ENCODE measurements around the gene PDE7B. TPM values are rescaled to one million over a fixed set of nuclear protein-coding genes. Genes with fewer than 3 reads are reported as not detected.

Gene PDE7B
- total RNA-seq, 4 donors from 2014 or later, result 15.4 to 28.6 (median 18.8) TPM

GRCh38 chr6:135871878-135872277 lies 20.4 kb downstream of the PDE7B start:
- no peaks in the 10 kb centered on the region for H3K36me3 ChIP-seq
- no peaks in the 10 kb centered on the region for H3K9me3 ChIP-seq
- no peaks in the 10 kb centered on the region for H3K27me3 ChIP-seq
- no peak for DNase-seq
- no peak for TF ChIP-seq POLR2A (IDR thresholded peaks at IDR 0.05)
- no peak for TF ChIP-seq CTCF (IDR thresholded peaks at IDR 0.05)
- no peak overlapping the region for H3K4me3 ChIP-seq
- no peak overlapping the region for H3K27ac ChIP-seq
- peaks cover 0 to 7% of the 10 kb centered on the region in 2 donors for H3K4me1 ChIP-seq
- intact Hi-C loops (cut with DNase I; ENCODE audit: low total_unique reads), result no loop called here

GRCh38 chr6:135875446-135875845 lies 23.9 kb downstream of the PDE7B start:
- H3K4me1 ChIP-seq, result peaks cover 0 to 7% of the 10 kb centered on the region in 2 donors
- H3K4me3 ChIP-seq, result no peak overlapping the region
- intact Hi-C loops (cut with DNase I; ENCODE audit: low total_unique reads), result no loop called here
- H3K36me3 ChIP-seq, result no peaks in the 10 kb centered on the region
- no peak for DNase-seq
- H3K9me3 ChIP-seq, result no peaks in the 10 kb centered on the region
- no peak overlapping the region for H3K27ac ChIP-seq
- no peaks in the 10 kb centered on the region for H3K27me3 ChIP-seq
- TF ChIP-seq CTCF (IDR thresholded peaks at IDR 0.05) (no peak), POLR2A (IDR thresholded peaks at IDR 0.05) (no peak)

- no peaks in the 10 kb centered on the region for H3K9me3 ChIP-seq
- H3K27me3 ChIP-seq, result no peaks in the 10 kb centered on the region
- no peak for DNase-seq
- no peak for TF ChIP-seq POLR2A (IDR thresholded peaks at IDR 0.05)
- no peak for TF ChIP-seq CTCF (IDR thresholded peaks at IDR 0.05)
- peaks cover 0 to 7% of the 10 kb centered on the region in 2 donors for H3K4me1 ChIP-seq
- intact Hi-C loops (cut with DNase I; ENCODE audit: low total_unique reads), result no loop called here
- no peak overlapping the region for H3K4me3 ChIP-seq
- no peaks in the 10 kb centered on the region for H3K36me3 ChIP-seq
- H3K27ac ChIP-seq, result no peak overlapping the region
These were observed 24.6 kb downstream of the PDE7B start for GRCh38 chr6:135876058-135876457.

GRCh38 chr6:135877666-135878065 lies 26.2 kb downstream of the PDE7B start:
- Histone ChIP-seq H3K9me3 (no peaks in the 10 kb centered on the region), H3K27ac (no peak overlapping the region), H3K4me1 (no peaks in the 10 kb centered on the region), H3K36me3 (no peaks in the 10 kb centered on the region), H3K4me3 (no peak overlapping the region), H3K27me3 (no peaks in the 10 kb centered on the region)
- no peak for DNase-seq
- intact Hi-C loops (cut with DNase I; ENCODE audit: low total_unique reads), result no loop called here
- TF ChIP-seq POLR2A (IDR thresholded peaks at IDR 0.05) (no peak), CTCF (IDR thresholded peaks at IDR 0.05) (no peak)

- H3K36me3 ChIP-seq, result no peaks in the 10 kb centered on the region
- H3K4me1 ChIP-seq, result no peaks in the 10 kb centered on the region
- H3K4me3 ChIP-seq, result peak overlapping the region; percentile 10 to 22
- H3K27ac ChIP-seq, result peak overlapping the region; percentile 46 to 60
- TF ChIP-seq CTCF (IDR thresholded peaks at IDR 0.05) (no peak), POLR2A (IDR thresholded peaks at IDR 0.05) (no peak)
- no peaks in the 10 kb centered on the region for H3K27me3 ChIP-seq
- intact Hi-C loops (cut with DNase I; ENCODE audit: low total_unique reads), result no loop called here
- DNase-seq, result no peak
- no peaks in the 10 kb centered on the region for H3K9me3 ChIP-seq
These were observed 28.8 kb downstream of the PDE7B start for GRCh38 chr6:135880066-135880972.

Measured in uterus (tissue), 4 donors.